Measurements from ENCODE around the gene NUFIP2.

DNA sequence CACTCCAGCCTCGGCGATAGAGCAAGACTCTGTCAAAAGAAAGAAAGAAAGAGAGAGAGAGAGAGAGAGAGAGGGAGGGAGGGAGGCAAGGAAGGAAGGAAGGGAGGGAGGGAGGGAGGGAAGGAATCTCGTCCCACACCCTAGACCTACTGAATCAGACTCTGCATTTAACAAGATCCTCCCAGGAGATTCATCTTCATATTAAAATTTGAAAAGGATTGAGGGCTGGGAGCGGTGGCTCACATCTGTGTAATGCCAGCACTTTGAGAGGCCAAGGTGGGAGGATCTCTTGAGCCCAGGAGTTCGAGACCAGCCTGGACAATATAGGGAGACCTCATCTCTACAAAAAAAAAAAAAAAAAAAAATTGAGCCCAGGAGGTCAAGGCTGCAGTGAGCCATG lies 33.5 kb upstream of the NUFIP2 start:
- TF ChIP-seq, protein P1, sequence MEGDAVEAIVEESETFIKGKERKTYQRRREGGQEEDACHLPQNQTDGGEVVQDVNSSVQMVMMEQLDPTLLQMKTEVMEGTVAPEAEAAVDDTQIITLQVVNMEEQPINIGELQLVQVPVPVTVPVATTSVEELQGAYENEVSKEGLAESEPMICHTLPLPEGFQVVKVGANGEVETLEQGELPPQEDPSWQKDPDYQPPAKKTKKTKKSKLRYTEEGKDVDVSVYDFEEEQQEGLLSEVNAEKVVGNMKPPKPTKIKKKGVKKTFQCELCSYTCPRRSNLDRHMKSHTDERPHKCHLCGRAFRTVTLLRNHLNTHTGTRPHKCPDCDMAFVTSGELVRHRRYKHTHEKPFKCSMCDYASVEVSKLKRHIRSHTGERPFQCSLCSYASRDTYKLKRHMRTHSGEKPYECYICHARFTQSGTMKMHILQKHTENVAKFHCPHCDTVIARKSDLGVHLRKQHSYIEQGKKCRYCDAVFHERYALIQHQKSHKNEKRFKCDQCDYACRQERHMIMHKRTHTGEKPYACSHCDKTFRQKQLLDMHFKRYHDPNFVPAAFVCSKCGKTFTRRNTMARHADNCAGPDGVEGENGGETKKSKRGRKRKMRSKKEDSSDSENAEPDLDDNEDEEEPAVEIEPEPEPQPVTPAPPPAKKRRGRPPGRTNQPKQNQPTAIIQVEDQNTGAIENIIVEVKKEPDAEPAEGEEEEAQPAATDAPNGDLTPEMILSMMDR (IDR thresholded peaks at IDR 0.05): no peak
- TF ChIP-seq POLR2A (IDR thresholded peaks at IDR 0.05): no peak
- no peak for TF ChIP-seq EP300 (IDR thresholded peaks at IDR 0.05; ENCODE audit: low read depth)

Data from transverse colon (tissue), 3 donors.